GM12873 (cell line): ENCODE measurements around the gene HDHD2.

Experiments used
- TF ChIP-seq, protein P1 (sequence below): IDR thresholded peaks from 2 replicates; pipeline ENCODE4 v1.5.1; 2012; ENCODE audit warnings: low read depth, mild to moderate bottlenecking, moderate library complexity, low read length, control low read depth; ENCODE audit not compliant: insufficient read depth; ENCODE audit errors: missing control alignments

The HDHD2 gene, protein sequence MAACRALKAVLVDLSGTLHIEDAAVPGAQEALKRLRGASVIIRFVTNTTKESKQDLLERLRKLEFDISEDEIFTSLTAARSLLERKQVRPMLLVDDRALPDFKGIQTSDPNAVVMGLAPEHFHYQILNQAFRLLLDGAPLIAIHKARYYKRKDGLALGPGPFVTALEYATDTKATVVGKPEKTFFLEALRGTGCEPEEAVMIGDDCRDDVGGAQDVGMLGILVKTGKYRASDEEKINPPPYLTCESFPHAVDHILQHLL

GRCh38 chr18:47150029-47150823 is at the start of gene HDHD2:
TSS of gene HDHD2 (minus strand) at chr18:47150500. CDS start at chr18:47136439, 14,061 bp downstream.
- TF ChIP-seq, protein P1, sequence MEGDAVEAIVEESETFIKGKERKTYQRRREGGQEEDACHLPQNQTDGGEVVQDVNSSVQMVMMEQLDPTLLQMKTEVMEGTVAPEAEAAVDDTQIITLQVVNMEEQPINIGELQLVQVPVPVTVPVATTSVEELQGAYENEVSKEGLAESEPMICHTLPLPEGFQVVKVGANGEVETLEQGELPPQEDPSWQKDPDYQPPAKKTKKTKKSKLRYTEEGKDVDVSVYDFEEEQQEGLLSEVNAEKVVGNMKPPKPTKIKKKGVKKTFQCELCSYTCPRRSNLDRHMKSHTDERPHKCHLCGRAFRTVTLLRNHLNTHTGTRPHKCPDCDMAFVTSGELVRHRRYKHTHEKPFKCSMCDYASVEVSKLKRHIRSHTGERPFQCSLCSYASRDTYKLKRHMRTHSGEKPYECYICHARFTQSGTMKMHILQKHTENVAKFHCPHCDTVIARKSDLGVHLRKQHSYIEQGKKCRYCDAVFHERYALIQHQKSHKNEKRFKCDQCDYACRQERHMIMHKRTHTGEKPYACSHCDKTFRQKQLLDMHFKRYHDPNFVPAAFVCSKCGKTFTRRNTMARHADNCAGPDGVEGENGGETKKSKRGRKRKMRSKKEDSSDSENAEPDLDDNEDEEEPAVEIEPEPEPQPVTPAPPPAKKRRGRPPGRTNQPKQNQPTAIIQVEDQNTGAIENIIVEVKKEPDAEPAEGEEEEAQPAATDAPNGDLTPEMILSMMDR = peak; percentile 3

DNA sequence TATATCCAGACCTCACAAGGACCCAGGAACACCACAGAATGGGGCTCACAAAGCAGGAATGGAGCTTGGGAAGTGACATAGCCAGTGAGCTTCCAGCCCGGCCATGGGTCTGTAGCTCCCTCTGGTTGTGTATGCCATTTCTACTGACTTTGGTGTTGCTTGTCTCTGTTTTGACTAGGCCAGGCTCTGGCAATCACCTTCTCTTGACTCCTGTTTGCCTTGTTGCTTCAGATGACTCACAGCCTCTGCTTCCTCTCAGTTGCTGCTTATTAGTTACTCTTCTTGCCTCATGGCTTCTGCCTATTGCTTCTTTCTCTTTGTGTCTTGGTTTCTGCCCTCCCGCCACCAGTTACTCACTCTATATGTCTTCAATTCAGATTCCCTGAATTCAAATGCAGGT is 41.7 kb upstream of the HDHD2 start:
- TF ChIP-seq, protein P1 = no peak

DNA sequence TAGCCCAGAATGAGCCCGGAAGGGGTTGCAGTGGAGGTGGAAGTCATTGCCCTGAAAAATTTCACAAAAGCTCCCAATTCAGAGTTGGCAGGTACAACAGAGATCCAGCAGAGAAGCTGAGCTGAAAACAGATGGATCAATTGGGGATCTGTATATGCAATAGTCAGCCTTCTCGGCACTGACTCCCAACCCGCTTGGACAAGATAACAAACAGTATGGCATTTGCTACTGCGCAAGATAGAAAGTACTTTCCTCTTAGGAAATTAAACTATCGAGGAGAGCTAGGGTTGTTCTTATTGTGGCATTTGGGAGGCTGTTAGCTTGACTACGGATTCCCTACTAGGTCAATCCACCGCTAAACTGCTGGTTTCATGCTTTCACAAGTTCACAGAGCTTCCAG is 37.4 kb upstream of the HDHD2 start:
- TF ChIP-seq, protein P1 = no peak

DNA sequence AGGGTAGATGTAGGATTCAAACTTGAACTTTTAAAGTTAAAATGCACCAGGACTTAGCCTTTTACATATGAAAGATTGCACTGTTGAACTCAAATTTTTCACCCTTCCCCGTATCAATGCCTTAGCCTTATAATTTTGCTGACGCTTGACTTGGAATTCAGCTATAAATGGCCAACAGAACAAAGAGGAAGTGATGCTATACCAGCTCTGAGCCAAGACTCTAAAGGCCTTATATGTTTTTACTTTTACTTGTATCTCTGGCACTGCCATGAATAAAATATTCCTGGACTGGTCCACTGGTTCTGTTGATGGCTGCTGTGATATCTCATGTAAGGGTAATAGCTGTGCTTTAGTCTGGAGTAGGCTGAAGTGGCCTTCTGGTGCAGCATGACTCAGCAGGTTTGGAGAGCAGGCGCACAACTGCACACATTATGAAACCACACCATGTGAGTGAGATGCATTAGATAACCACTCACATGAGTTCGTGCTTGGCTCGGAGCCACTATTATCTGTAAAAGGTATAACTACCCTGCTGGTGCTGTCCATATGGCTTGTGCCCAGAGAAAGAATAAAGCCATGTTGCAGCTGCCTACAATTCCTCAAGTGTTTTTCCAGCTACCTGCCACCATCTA is 34.2 kb upstream of the HDHD2 start:
- TF ChIP-seq, protein P1 = no peak

DNA sequence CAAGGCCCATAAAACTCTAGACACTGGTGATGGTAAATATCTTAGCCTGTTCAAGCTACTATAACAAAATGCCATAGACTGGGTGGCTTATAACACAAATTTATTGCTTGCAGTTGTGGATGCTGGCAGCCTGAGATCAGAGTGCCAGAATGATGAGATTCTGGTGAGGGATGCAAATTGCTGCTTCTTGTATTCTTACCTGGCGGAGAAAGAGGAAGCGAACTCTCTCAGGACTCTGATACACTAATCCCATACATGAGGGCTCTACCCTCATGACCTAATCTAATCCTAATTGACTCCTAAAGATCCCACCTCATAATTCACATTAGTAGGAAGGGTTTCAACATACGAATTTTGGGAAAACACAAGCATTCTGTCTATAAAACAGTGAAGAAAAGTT is 30.5 kb upstream of the HDHD2 start:
- TF ChIP-seq, protein P1 = no peak

DNA sequence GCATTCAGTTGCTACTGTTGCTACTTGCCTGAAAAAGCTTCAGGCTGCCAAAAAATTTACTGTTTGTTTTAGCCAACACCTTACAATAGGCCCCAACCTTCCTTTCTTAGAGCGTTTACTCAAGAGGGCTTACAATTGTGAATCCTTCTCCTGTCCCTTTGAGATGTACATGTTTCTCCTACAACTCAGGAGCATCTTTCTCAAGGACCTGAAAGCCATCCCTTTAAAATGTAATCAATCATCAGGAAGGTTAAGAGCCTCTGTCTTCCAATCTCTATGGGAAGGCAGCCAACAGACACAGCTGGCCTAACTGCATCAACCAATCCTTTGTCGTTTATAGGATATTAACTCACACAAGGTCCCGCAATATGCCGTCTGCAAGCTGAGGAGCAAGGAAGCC is 29.2 kb upstream of the HDHD2 start:
- TF ChIP-seq, protein P1 = no peak
